Right ventricle myocardium superior (tissue), 1 donor: Measurements from ENCODE around the gene FANK1. TPM values are rescaled to one million over a fixed set of nuclear protein-coding genes. Genes with fewer than 3 reads are reported as not detected.
A peak's percentile ranks its signal among the peaks of the same experiment; 100 is the strongest.
"Not testable (repeated sequence)": the region's sequence is repeated elsewhere in the genome, so short reads cannot be mapped to it uniquely, and the experiment has no call there.

Source experiments
- ATAC-seq: fragments of 200-7000 bp; cut with Tn5 transposase; one replicate; pipeline ENCODE4 v1.9.1; 2020; ENCODE audit warnings: mild to moderate bottlenecking; ENCODE audit not compliant: poor library complexity
- DNase-seq: peaks from one replicate; pipeline ENCODE4 v3.0.0-alpha.2; 2020
- intact Hi-C: fragments of 100-400 bp; cut with DNase I; formaldehyde crosslinking; loops from one replicate; pipeline ENCODE4 v1.11.2; 2022
- long read RNA-seq: library from polyadenylated mRNA; unstranded; transcript quantifications from one replicate; pipeline ENCODE4 v2.0.0, GENCODE V29; 2021
- total RNA-seq: library from RNA; stranded (reverse); fragmentation: NEBNext Ultra II Directional; extraction: Animal tissue kit (Norgen Biotek cat#: 25700); gene quantifications from one replicate; pipeline ENCODE4 v1.2.1, GENCODE V29; 2021
- donor health status: DM: no; HTN: yes; CAD: no; lungs with severe emphysema.

The FANK1 gene
- 0.51 TPM for total RNA-seq
- long read RNA-seq, result 0 reads

DNA sequence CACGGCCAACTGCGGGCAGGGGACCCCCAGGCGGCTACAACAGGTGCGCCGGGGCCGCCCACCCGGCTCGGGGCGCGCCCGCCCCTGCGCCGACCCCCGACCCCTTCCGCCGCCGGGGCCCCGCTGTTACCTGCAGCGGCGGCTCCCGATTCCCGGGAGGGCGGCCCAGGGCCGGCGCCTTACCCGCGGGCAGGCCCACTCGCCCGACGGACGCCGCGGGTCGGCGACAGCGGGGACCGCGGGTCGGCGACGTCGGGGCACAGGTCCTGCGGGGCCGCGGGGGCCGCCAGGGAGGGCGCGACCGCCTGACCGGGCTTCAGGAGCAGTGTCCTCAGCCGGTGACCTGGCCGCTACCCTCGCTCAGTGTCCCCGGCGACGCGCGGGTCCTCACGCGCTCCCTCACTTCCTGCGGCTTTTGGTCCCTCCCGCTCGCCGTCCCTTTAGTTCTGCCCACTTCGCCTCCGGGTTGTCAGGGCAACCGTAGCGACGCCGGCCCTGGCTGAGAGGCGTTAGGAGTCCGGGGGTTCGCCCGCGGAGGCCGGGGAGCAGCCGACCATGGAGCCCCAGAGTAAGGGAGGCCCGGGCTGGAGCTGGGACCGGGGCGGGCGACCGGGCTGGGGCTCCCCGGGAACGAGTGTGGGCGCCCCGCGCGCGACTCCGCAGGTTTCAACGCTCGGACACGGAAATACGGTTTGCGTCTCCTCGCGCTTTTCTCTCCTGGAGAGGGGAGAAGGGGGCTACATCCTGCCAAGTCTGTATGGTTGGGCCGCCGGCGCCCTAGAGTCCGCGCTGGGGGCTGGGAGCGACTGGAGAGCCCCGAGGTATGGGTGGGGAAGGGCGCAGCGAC lies at the start of gene FANK1:
Gene FANK1 (plus strand): TSS at position 477 of the 847 bp plus-strand sequence. CDS start 79 bp downstream, at position 556.
- intact Hi-C loops, result not testable (repeated sequence)
- DNase-seq, result peak; percentile 96
- ATAC-seq, result peak; percentile 92

DNA sequence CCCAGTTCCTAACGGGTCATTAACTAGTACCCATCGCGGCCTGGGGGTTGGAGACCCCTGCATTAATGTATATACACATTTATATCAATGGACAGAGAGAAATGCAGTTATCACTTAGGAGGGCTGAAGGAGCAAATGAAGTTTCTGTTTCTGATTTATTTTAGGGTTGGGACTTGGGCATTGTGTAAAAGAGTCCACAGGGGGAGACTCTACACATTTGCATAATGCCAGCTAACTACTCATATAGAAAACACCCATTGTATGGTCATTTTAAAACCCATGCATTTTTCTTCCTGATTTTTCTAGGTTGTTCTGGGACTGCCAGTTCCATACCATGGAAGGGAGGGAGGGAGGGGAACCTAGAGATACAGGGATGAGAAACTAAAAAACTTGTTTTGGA lies 49.5 kb upstream of the FANK1 start:
- DNase-seq (no peak), ATAC-seq (no peak)
- intact Hi-C loops, result no loop called here

DNA sequence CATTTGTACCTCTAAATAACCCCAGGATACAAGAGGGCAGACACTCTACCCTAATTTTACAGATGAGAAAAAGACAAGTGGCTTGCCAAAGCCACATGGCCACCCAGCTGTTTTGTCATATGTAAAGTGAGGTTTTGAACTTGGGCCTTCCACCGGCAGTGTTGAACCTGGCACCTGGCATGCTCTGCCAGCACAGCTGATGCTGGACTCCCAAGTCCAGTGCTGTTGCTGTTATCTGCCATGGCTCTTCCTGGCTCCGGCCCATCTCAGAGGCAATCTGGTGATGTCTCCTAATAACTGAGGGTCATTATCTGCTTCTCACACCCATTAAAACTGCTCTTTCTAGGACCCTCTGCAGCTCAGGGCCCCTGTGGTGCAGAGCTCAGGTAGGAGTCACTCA lies 48.0 kb upstream of the FANK1 start:
- DNase-seq, result no peak
- no peak for ATAC-seq
- intact Hi-C loops, result no loop called here

DNA sequence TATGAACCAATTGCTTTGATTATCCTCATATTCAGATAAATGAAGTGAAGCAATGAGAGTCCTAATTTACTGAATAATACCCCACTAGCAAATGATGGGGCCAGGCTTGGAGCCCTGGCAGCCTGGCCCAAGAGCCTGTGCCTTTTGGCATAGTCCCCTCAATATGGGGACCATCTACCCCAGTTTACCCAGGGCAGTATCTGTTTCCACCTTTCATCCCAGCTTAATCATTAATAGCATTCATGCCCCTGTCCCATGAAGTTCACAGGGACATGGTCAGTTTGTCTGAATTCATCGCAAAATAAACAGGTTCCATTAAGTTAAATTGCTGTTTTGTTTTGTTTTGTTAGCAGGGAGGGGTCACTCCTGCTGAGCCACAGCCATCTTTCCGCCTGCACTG lies 47.5 kb upstream of the FANK1 start:
- ATAC-seq, result no peak
- intact Hi-C loops, result no loop called here
- DNase-seq, result no peak

DNA sequence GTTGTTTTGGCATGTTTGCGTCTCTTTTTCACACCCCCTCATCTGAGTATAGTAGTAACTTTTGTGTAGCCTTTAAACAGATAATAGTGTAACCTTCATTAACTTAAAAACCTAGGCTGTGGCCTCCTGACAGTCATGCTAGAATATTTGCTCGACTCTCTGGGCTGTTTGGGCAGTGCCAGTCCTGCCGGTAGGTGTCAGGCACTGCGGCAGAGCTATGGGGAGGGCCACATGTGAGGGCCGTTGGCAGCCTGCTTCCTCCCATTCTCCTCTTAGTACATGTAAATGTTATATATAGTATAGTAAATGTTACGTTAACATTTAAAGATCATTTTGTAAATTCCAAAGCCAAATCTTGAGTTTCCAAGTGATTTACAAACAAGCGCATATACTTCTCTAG lies 46.9 kb upstream of the FANK1 start:
- intact Hi-C loops, result no loop called here
- no peak for DNase-seq
- no peak for ATAC-seq

GRCh38 chr10:125850766-125851731 lies 45.3 kb upstream of the FANK1 start:
- DNase-seq (no peak), ATAC-seq (no peak)
- intact Hi-C loops, result no loop called here

GRCh38 chr10:125852487-125852886 lies 43.9 kb upstream of the FANK1 start:
- ATAC-seq, result no peak
- intact Hi-C loops, result no loop called here
- DNase-seq, result no peak

DNA sequence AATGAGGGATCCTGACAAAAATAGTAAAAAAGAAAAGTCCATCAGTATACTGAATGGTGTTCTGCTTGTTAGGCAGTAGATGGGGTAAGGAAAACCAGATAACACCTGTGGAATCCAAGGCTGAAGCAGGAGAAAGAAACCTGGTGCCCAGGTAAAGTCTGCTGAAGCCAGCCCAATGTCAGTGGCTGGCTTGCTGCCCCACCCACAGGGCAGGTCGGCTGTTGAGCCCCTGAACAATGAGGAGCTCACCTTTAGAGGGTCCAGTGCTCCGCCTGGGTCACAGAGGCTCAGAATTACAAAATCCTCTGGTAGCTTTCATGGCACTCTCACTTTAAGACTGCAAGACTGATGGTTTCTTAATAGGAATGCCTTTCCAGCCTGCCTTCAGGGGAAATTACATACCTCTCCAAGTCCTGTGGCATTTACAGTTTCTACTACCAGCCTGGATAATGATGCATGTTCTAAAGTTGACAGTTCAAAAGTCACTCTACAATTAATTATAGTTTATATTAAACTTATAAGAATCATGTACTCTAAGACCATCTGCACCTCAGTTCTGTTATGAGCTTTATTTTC lies 39.1 kb upstream of the FANK1 start:
- no peak for ATAC-seq
- intact Hi-C loops, result no loop called here
- no peak for DNase-seq

DNA sequence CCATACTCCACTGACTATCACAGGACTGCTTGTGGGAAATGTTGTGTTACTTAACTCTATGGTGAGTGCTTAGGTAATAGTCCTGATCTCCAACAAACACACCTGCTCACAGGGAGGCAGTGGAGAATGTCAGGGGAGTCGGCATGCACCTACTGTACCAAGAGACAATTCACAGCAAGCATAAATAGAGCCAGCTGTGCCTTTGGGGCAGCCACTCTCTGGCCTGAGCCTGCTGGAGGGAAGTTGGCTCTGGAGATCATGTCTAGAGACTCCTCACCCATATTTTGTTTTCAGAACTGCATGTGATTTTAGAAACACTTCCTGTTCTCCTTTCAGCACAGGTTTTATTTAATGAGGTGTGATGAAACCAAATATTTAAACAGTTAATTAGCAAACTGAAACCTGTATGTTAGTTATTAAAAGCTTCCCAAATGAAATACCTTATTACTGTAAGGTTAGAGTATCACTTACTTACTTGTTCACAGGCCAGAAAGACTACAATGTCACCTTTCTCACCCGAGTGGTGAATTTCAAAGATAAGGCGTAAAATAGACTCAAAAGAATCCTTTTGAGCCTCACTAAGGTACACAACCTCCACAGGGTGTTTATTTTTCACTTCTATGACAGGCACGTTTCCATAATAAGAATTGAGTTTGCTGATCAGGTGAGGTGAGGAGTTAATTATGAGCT lies 37.1 kb upstream of the FANK1 start:
- ATAC-seq, result no peak
- no peak for DNase-seq
- intact Hi-C loops, result no loop called here

- intact Hi-C loops, result no loop called here
- no peak for DNase-seq
These were observed 31.2 kb upstream of the FANK1 start for GRCh38 chr10:125865120-125865519.

DNA sequence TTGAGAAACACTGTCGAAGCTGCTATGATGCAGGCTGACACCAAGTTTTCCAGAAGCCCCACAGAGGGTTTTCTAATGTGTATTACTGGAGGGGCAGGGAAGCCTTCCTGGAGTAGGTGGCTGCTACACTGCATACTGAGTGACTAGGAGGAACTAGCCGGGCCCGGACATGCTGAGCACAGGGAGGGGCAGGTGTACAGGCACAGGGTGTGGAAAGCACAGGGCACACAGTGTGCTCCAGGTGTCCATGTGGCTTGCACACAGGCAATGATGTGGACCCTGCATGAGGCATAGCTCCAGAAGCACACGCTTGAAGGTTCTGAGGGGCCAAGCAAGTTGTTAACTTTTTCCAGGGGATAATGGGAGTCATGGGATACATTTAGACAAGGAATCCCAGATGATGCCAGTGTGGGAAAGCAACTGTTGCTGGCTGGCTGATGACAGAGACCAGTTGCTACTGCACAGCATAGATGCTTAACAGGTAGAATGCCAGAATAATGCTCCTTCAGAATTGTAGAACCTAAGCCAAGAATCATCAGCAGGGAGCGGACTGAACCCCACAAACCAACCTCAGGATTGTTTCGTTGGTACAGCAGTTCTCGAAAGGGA lies 29.8 kb upstream of the FANK1 start:
- ATAC-seq (no peak), DNase-seq (no peak)
- intact Hi-C loops, result no loop called here

More at GRCh38 chr10:125865120-125865519, 31.2 kb upstream of the FANK1 start:
- ATAC-seq, result no peak

- DNase-seq (no peak), ATAC-seq (no peak)
- intact Hi-C loops, result no loop called here
These were observed 27.9 kb upstream of the FANK1 start for GRCh38 chr10:125868372-125868975.

- ATAC-seq (no peak), DNase-seq (no peak)
- intact Hi-C loops, result loop anchor here (5.0 kb wide), 1 partner anchor 111 kb away; no protein-coding TSS in a partner anchor
These were observed 25.0 kb upstream of the FANK1 start for GRCh38 chr10:125871338-125871737.

- DNase-seq (no peak), ATAC-seq (no peak)
- intact Hi-C loops, result no loop called here
These were observed 17.2 kb upstream of the FANK1 start for GRCh38 chr10:125878957-125879835.

DNA sequence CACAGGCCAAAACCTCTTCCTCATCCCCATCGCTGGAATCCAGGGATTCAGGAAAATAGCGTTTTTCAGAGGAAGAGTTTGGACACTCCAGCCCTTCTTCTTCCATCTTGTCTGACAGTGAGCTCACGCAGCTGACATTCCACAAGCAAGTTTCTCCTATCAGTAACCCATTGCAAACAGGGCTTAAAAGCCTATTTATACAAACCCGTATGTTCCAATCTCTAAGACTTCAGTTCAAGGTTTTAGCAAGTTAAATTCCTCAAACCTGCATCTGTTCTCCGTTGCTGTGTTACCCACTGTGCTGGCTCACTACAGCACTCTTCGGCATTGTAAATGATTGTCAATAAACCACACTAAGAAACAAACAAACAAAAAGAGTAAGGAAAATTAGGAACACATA lies 15.6 kb upstream of the FANK1 start:
- peak; percentile 29 for ATAC-seq
- intact Hi-C loops, result no loop called here
- DNase-seq, result no peak

DNA sequence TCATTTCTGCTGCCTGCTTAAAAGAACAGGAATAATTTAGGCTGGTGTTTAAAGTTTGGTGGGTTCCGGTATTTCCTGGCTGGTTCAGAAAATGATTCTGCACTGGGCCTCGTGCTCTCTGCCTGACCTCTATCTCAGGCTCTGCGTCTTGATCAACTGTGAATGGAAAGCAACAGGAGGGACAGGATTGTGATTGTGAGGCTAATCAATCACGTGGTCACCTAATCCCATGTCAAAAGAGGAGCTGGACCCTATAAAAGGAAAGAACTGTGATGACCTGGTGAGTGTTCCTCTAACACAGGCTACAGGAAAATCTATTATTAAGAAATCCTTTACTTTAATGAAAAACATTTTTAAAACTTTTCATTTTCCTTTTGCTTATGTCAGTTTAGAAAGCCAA lies 15.2 kb upstream of the FANK1 start, which contains the start of gene DHX32:
Gene DHX32 (minus strand): TSS at position 101 of the 400 bp plus-strand sequence. CDS start 468 bp downstream, outside the sequence.
- ATAC-seq (peak; percentile 64), DNase-seq (no peak)
- intact Hi-C loops, result no loop called here

DNA sequence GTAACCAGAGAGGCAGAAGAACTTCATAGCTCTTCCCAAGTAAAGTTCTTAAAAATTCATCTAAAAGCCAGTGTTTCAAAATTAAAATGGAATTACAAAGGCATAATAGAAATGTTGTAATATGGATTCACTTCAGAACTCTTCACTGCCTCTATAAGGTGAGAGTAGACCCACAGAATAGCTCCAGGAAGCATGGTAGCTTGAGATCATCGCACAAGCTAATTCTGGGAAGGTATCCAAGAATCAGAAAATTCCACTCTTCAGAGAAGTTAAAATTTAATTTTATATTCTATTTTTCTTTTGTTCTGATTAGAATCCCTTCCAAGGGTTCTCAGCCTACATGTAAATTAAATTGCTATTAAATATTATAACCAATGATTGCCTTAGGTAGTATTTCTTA lies 13.8 kb upstream of the FANK1 start:
- DNase-seq (no peak), ATAC-seq (no peak)
- intact Hi-C loops, result no loop called here
